ENCODE measurements around the gene ZBTB7B.

ZBTB7B gene

GRCh38 chr1:155063550-155064110, 61.0 kb downstream of the ZBTB7B start, which contains the start of gene EFNA4:
EFNA4 (plus strand) TSS chr1:155063740; CDS start chr1:155063824, 84 bp downstream.
- DNase-seq = peak; percentile 80

- DNase-seq = no peak
Measured at GRCh38 chr1:155064111-155064831, 61.7 kb downstream of the ZBTB7B start.

- no peak for DNase-seq
Measured at GRCh38 chr1:155064832-155065429, 62.3 kb downstream of the ZBTB7B start.

- DNase-seq = no peak
Measured at GRCh38 chr1:155066777-155067176, 64.2 kb downstream of the ZBTB7B start.

All from MV-4-11 (cell line).